Small intestine (tissue), 7 donors: ENCODE data around the gene ANXA10. TPM values are rescaled to one million over a fixed set of nuclear protein-coding genes. Genes with fewer than 3 reads are reported as not detected.
"Not testable (repeated sequence)": the region's sequence is repeated elsewhere in the genome, so short reads cannot be mapped to it uniquely, and the experiment has no call there.

Source experiments
- DNase-seq, 2 donors: peaks; one replicate each; pipeline versions ENCODE4 v3.0.0 to v3.0.0-alpha.2; 2013
- FAIRE-seq: peaks from 2 replicates; lab custom pipeline; 2012; peaks lifted over from hg19 to GRCh38; lab: Jason Lieb, UNC
- H3K27ac ChIP-seq, 3 donors: one replicate each; pipeline ENCODE4 v1.5.1; 2013; ENCODE audit warnings: low read length in 2 of 3, mild to moderate bottlenecking in 2 of 3, control low read depth in 1 of 3, inconsistent platforms in 1 of 3, low read depth in 1 of 3, moderate library complexity in 1 of 3
- H3K27me3 ChIP-seq, 3 donors: one replicate each; pipeline ENCODE4 v1.6.1; 2013; ENCODE audit warnings: low read length in 3 of 3, inconsistent platforms in 1 of 3; ENCODE audit not compliant: control insufficient read depth in 3 of 3, insufficient read depth in 3 of 3
- H3K36me3 ChIP-seq, 3 donors: one replicate each; pipeline ENCODE4 v1.6.1; 2013; ENCODE audit warnings: low read length in 3 of 3, inconsistent platforms in 1 of 3, low read depth in 1 of 3, mild to moderate bottlenecking in 1 of 3, moderate library complexity in 1 of 3; ENCODE audit not compliant: control insufficient read depth in 3 of 3, insufficient read depth in 2 of 3
- H3K4me1 ChIP-seq, 3 donors: one replicate each; pipeline ENCODE4 v1.6.1; 2013; ENCODE audit warnings: low read length in 2 of 3, inconsistent platforms in 1 of 3, low read depth in 1 of 3, mild to moderate bottlenecking in 1 of 3, moderate library complexity in 1 of 3; ENCODE audit not compliant: control insufficient read depth in 3 of 3, insufficient read depth in 2 of 3
- H3K4me3 ChIP-seq, 3 donors: one replicate each; pipeline ENCODE4 v1.5.1; 2013; ENCODE audit warnings: low read length in 3 of 3, control low read depth in 1 of 3, inconsistent platforms in 1 of 3, low read depth in 1 of 3, mild to moderate bottlenecking in 1 of 3, moderate library complexity in 1 of 3
- H3K9me3 ChIP-seq, 2 donors: one replicate each; pipeline ENCODE4 v1.6.1; 2013; ENCODE audit warnings: low read depth in 1 of 2, low read length in 1 of 2; ENCODE audit not compliant: control insufficient read depth in 2 of 2, insufficient read depth in 1 of 2
- WGBS, 3 donors: extraction: QIAGEN DNeasy Blood & Tissue Kit; methylation state at CpG; one replicate each; pipeline ENCODE4 v1.1.7; 2013; 5-methylcytosine and 5-hydroxymethylcytosine counted together
- polyA plus RNA-seq, 4 donors: library from polyadenylated mRNA; stranded (reverse) in 3 of 4; unstranded in 1 of 4; fragments of 200-250 nt in 3 of 4; fragments of 120-200 nt in 1 of 4; gene quantifications; one replicate each; pipeline versions ENCODE4 v1.2.1 to v1.2.3, GENCODE V29; 2013
- donor health status: healthy with polysubstance abuse.
- donor health status: control.
- donor health status: control.
- donor health status: Bipolar disorder and iron deficiency.
- donor health status: healthy.

ANXA10 gene
- polyA plus RNA-seq, 4 donors = 0.06 to 1.1 TPM; not detected in 2

DNA sequence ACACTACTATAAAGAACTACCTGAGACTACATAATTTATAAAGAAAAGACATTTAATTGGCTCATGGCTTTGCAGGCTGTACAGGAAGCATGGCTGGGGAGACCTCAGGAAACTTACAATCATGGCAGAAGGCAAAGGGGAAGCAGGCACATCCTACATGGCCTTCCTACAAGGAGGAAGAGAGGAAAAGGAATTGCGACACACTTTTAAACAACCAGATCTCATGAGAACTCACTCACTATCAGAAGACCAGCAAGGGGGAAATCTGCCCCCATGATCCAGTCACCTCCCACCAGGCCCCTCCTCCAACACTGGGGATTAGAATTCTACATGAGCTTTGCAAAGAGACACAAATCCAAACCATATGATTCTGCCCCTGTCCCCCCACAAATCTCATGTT, 43.5 kb downstream of the ANXA10 start:
- H3K9me3 ChIP-seq, H3K27ac ChIP-seq, H3K4me3 ChIP-seq, H3K36me3 ChIP-seq, DNase-seq, H3K4me1 ChIP-seq, H3K27me3 ChIP-seq, FAIRE-seq: not testable (repeated sequence)
- 82 to 94% (median 89%) methylated on average over 1 of the region's 1 CpG for WGBS, 3 donors

- H3K27ac ChIP-seq, H3K27me3 ChIP-seq, H3K4me3 ChIP-seq, H3K9me3 ChIP-seq, DNase-seq, H3K36me3 ChIP-seq, FAIRE-seq, H3K4me1 ChIP-seq: not testable (repeated sequence)
- WGBS, 3 donors = 89 to 96% (median 95%) methylated on average over 2 of the region's 2 CpGs
Measured at GRCh38 chr4:168137695-168138094, 45.4 kb downstream of the ANXA10 start.

DNA sequence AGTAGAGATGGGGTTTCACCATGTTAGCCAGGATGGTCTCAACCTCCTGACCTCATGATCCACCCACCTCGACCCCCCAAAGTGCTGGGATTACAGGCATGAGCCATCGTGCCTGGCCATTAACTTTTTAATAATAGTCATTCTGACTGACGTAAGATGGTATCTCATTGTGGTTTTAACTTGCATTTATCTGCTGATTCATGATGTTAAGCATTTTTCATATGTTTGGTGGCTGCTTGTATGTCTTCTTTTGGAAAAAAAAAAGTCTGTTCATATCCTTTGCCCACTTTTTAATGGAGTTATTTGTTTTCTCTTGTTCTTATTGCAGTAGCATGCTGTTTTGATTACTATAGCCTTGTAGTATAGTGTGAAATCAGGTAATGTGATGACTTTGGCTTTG, 45.8 kb downstream of the ANXA10 start:
- FAIRE-seq (no peak), DNase-seq (no peak)
- H3K27ac ChIP-seq = no peak overlapping the region
- no peaks in the 10 kb centered on the region for H3K27me3 ChIP-seq
- no peaks in the 10 kb centered on the region for H3K4me1 ChIP-seq
- no peaks in the 10 kb centered on the region for H3K36me3 ChIP-seq
- H3K9me3 ChIP-seq = peaks cover 0 to 9% of the 10 kb centered on the region in 2 donors
- no peak overlapping the region for H3K4me3 ChIP-seq
- WGBS, 3 donors = 61 to 75% (median 74%) methylated on average over 3 of the region's 3 CpGs

GRCh38 chr4:168139336-168139735, 47.0 kb downstream of the ANXA10 start:
- 84 to 87% (median 85%) methylated on average over 5 of the region's 5 CpGs for WGBS, 3 donors
- no peaks in the 10 kb centered on the region for H3K4me1 ChIP-seq
- H3K27me3 ChIP-seq = no peaks in the 10 kb centered on the region
- no peak overlapping the region for H3K4me3 ChIP-seq
- peaks cover 0 to 9% of the 10 kb centered on the region in 2 donors for H3K9me3 ChIP-seq
- no peak overlapping the region for H3K27ac ChIP-seq
- no peak for DNase-seq
- H3K36me3 ChIP-seq = no peaks in the 10 kb centered on the region
- FAIRE-seq = no peak

DNA sequence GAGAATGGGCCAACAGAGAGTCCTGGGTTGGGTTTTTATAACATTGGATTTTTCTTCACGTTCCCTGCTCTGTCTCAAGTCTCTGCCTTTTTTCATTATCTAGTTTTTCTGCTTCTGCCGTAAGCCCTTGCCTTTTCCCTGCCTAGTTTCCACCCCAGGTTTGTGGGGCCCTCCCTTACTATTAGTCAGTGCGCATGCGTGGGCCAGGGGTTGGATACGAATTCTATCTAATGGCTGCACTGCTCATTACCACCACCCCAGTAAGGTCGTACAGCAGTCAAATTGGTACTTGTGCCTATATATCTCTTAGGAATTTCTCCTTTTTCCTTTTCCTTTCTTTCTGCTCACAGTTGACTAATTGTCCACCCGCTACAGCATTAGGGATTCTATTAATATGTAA, 49.4 kb downstream of the ANXA10 start:
- Histone ChIP-seq H3K27me3 (no peaks in the 10 kb centered on the region), H3K4me3 (no peak overlapping the region), H3K9me3 (peaks cover 0 to 2% of the 10 kb centered on the region in 2 donors), H3K4me1 (no peaks in the 10 kb centered on the region), H3K27ac (no peak overlapping the region), H3K36me3 (no peaks in the 10 kb centered on the region)
- no peak for DNase-seq
- FAIRE-seq = no peak
- 87 to 92% (median 92%) methylated on average over 7 of the region's 7 CpGs for WGBS, 3 donors

GRCh38 chr4:168143601-168144000, 51.3 kb downstream of the ANXA10 start:
- no peaks in the 10 kb centered on the region for H3K4me1 ChIP-seq
- DNase-seq (no peak), FAIRE-seq (no peak)
- WGBS, 3 donors = 64 to 75% (median 72%) methylated on average over 2 of the region's 2 CpGs
- H3K9me3 ChIP-seq = no peaks in the 10 kb centered on the region
- H3K27me3 ChIP-seq = no peaks in the 10 kb centered on the region
- H3K36me3 ChIP-seq = no peaks in the 10 kb centered on the region
- no peak overlapping the region for H3K27ac ChIP-seq
- no peak overlapping the region for H3K4me3 ChIP-seq

DNA sequence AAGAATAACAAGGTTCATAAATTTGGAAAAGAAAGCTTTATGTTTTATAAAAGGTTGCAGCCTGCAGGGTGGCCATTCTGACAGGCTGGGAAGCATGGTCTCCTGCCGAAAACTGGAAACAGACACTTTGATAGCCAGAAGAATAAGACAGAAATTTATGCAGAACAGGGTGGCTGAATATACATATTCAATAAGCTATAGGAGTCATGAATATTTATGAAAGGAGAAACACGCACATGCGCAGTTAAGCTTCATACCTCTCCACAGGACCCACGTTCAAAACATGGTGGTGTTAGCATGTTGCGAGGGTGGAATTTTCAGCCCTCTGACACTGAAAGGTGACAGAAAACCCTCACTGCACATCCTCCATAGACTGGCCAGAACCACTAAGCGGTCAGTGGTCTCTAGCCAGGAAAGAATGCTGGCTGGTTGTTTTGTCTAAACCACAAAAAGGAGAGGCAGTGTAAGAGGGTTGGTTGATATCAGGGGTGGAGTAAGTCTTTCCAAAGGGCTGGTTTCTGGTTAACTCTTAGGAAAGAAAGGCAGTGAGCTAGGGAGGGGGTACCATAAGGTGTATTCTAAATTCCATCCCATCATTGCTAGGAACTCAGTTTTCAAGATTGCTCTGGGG, 58.2 kb downstream of the ANXA10 start:
- no peaks in the 10 kb centered on the region for H3K27me3 ChIP-seq
- H3K4me1 ChIP-seq = no peaks in the 10 kb centered on the region
- H3K27ac ChIP-seq = no peak overlapping the region
- WGBS, 3 donors = 86 to 91% (median 90%) methylated on average over 6 of the region's 6 CpGs
- FAIRE-seq (no peak), DNase-seq (no peak)
- no peaks in the 10 kb centered on the region for H3K9me3 ChIP-seq
- no peak overlapping the region for H3K4me3 ChIP-seq
- no peaks in the 10 kb centered on the region for H3K36me3 ChIP-seq

DNA sequence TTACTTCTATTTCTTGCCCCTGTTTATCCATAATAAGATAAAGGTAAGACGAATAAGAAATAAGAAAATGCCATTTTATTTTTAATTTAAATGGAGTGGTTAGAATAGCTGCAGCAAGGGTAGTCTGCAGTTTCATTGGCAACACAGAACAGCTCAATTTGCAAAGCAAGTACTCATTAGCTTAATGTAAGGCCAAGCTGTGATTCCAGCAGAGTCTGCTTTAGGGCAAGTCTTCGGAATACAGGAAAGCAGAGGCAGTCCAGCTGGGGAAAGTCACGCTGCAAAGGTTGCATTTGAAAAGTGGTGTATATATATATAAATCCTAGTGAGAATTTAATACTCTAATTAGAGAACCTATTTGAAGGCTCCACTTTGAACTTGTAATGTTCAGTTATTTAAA, 59.0 kb downstream of the ANXA10 start:
- Histone ChIP-seq H3K27me3 (no peaks in the 10 kb centered on the region), H3K4me3 (no peak overlapping the region), H3K4me1 (no peaks in the 10 kb centered on the region), H3K27ac (no peak overlapping the region), H3K36me3 (no peaks in the 10 kb centered on the region), H3K9me3 (no peaks in the 10 kb centered on the region)
- FAIRE-seq (no peak), DNase-seq (no peak)
- WGBS, 3 donors = 75 to 88% (median 84%) methylated on average over 3 of the region's 3 CpGs
